Activated CD4-positive, alpha-beta memory T cell treated with anti-CD3 and anti-CD28 coated beads for 36 hours (primary cell): ENCODE data around the gene COL4A2. TPM values are rescaled to one million over a fixed set of nuclear protein-coding genes. Genes with fewer than 3 reads are reported as not detected.
"Not testable (repeated sequence)": the region's sequence is repeated elsewhere in the genome, so short reads cannot be mapped to it uniquely, and the experiment has no call there.

Experiments
- CTCF ChIA-PET: fragments of 350-600 bp; sonication (Branson Sonifier 250); formaldehyde crosslinking; loops from one replicate; lab custom pipeline; 2021; ENCODE audit warnings: antibody characterized with exemption, inconsistent platforms; lab: Charles Lee
- POLR2A ChIA-PET: fragments of 350-600 bp; sonication (Branson Sonifier 250); formaldehyde crosslinking; loops from one replicate; lab custom pipeline; 2021; ENCODE audit warnings: antibody characterized with exemption; lab: Charles Lee
- DNase-seq: peaks from one replicate; pipeline ENCODE4 v3.0.0-alpha.2; 2020
- H3K27ac Mint-ChIP-seq: one replicate; pipeline ENCODE4 v1.8.0; 2021; ENCODE audit warnings: mixed read lengths
- H3K27me3 Mint-ChIP-seq: one replicate; pipeline ENCODE4 v1.8.0; 2021; ENCODE audit warnings: mixed read lengths
- H3K36me3 Mint-ChIP-seq: one replicate; pipeline ENCODE4 v1.8.0; 2021; ENCODE audit warnings: mixed read lengths
- H3K4me1 Mint-ChIP-seq: one replicate; pipeline ENCODE4 v1.8.0; 2021; ENCODE audit warnings: low read depth, mixed read lengths
- H3K4me3 Mint-ChIP-seq: one replicate; pipeline ENCODE4 v1.8.0; 2021; ENCODE audit warnings: mild to moderate bottlenecking, mixed read lengths
- H3K9me3 Mint-ChIP-seq: one replicate; pipeline ENCODE4 v1.8.0; 2021; ENCODE audit warnings: mixed read lengths
- intact Hi-C: fragments of 100-400 bp; cut with micrococcal nuclease; formaldehyde crosslinking; loops from one replicate; pipeline ENCODE4 v1.15.1; 2023
- total RNA-seq, 2 experiments: library from RNA; stranded (reverse); gene quantifications; one replicate each; pipeline ENCODE4 v1.2.3, GENCODE V29; 2021

Gene COL4A2
- total RNA-seq, 2 experiments from 2014 or later: not detected

- POLR2A ChIA-PET: no interaction called here
- no peaks in the 10 kb centered on the region for H3K36me3 Mint-ChIP-seq
- H3K27me3 Mint-ChIP-seq: no peaks in the 10 kb centered on the region
- H3K9me3 Mint-ChIP-seq: no peaks in the 10 kb centered on the region
- no peak overlapping the region for H3K4me3 Mint-ChIP-seq
- peaks cover 24% of the 10 kb centered on the region for H3K4me1 Mint-ChIP-seq
- CTCF ChIA-PET: no interaction called here
- DNase-seq: no peak
- intact Hi-C loops: no loop called here
- no peak overlapping the region for H3K27ac Mint-ChIP-seq
These were observed 216.1 kb downstream of the COL4A2 start for GRCh38 chr13:110523180-110523579.

GRCh38 chr13:110523838-110524540, 216.9 kb downstream of the COL4A2 start:
- intact Hi-C loops: no loop called here

GRCh38 chr13:110524541-110525257, 217.6 kb downstream of the COL4A2 start:
- H3K27me3 Mint-ChIP-seq: no peaks in the 10 kb centered on the region
- H3K36me3 Mint-ChIP-seq: no peaks in the 10 kb centered on the region
- CTCF ChIA-PET: no interaction called here
- H3K9me3 Mint-ChIP-seq: no peaks in the 10 kb centered on the region
- no peak overlapping the region for H3K4me3 Mint-ChIP-seq
- POLR2A ChIA-PET: no interaction called here
- no peak overlapping the region for H3K27ac Mint-ChIP-seq
- DNase-seq: peak; percentile 25
- H3K4me1 Mint-ChIP-seq: peaks cover 24% of the 10 kb centered on the region
- intact Hi-C loops: no loop called here

More at GRCh38 chr13:110523838-110524540, 216.9 kb downstream of the COL4A2 start:
- POLR2A ChIA-PET: no interaction called here
- Mint-ChIP-seq H3K9me3 (no peaks in the 10 kb centered on the region), H3K27me3 (no peaks in the 10 kb centered on the region), H3K4me1 (peaks cover 24% of the 10 kb centered on the region), H3K36me3 (no peaks in the 10 kb centered on the region), H3K4me3 (no peak overlapping the region), H3K27ac (no peak overlapping the region)
- CTCF ChIA-PET: no interaction called here
- no peak for DNase-seq

GRCh38 chr13:110525328-110526319, 218.5 kb downstream of the COL4A2 start:
- Mint-ChIP-seq H3K36me3 (no peaks in the 10 kb centered on the region), H3K9me3 (no peaks in the 10 kb centered on the region), H3K27me3 (no peaks in the 10 kb centered on the region), H3K4me3 (no peak overlapping the region), H3K27ac (no peak overlapping the region), H3K4me1 (peaks cover 24% of the 10 kb centered on the region)
- DNase-seq: peak; percentile 24
- ChIA-PET CTCF (no interaction called here), POLR2A (no interaction called here)
- intact Hi-C loops: no loop called here

GRCh38 chr13:110528371-110528770, 221.3 kb downstream of the COL4A2 start:
- H3K27ac Mint-ChIP-seq: no peak overlapping the region
- no peak overlapping the region for H3K4me3 Mint-ChIP-seq
- peaks cover 24% of the 10 kb centered on the region for H3K4me1 Mint-ChIP-seq
- DNase-seq: no peak
- POLR2A ChIA-PET: no interaction called here
- intact Hi-C loops: no loop called here
- H3K27me3 Mint-ChIP-seq: no peaks in the 10 kb centered on the region
- H3K9me3 Mint-ChIP-seq: no peaks in the 10 kb centered on the region
- no peaks in the 10 kb centered on the region for H3K36me3 Mint-ChIP-seq
- CTCF ChIA-PET: interaction anchor here (0.6 to 1.8 kb wide), 2 partner anchors 8 to 73 kb away, joined by 3 to 4 read pairs; no protein-coding TSS in a partner anchor

- Mint-ChIP-seq H3K9me3 (no peaks in the 10 kb centered on the region), H3K27ac (no peak overlapping the region), H3K36me3 (no peaks in the 10 kb centered on the region), H3K4me1 (peaks cover 24% of the 10 kb centered on the region), H3K27me3 (no peaks in the 10 kb centered on the region), H3K4me3 (no peak overlapping the region)
- intact Hi-C loops: no loop called here
- DNase-seq: no peak
- CTCF ChIA-PET: interaction anchor here (0.6 to 1.8 kb wide), 2 partner anchors 7 to 74 kb away, joined by 3 to 4 read pairs; no protein-coding TSS in a partner anchor
- POLR2A ChIA-PET: no interaction called here
These were observed 221.8 kb downstream of the COL4A2 start for GRCh38 chr13:110528911-110529310.

GRCh38 chr13:110529522-110530311, 222.6 kb downstream of the COL4A2 start:
- peaks cover 16% of the 10 kb centered on the region for H3K4me1 Mint-ChIP-seq
- ChIA-PET POLR2A (no interaction called here), CTCF (interaction anchor here (1.8 kb wide), 1 partner anchor 74 kb away, joined by 4 read pairs; no protein-coding TSS in a partner anchor)
- H3K36me3 Mint-ChIP-seq: no peaks in the 10 kb centered on the region
- H3K27me3 Mint-ChIP-seq: no peaks in the 10 kb centered on the region
- DNase-seq: no peak
- intact Hi-C loops: no loop called here
- no peak overlapping the region for H3K4me3 Mint-ChIP-seq
- H3K9me3 Mint-ChIP-seq: no peaks in the 10 kb centered on the region
- H3K27ac Mint-ChIP-seq: no peak overlapping the region

GRCh38 chr13:110531100-110531499, 224.0 kb downstream of the COL4A2 start:
- H3K4me3 Mint-ChIP-seq: no peak overlapping the region
- ChIA-PET POLR2A (no interaction called here), CTCF (no interaction called here)
- H3K27me3 Mint-ChIP-seq: no peaks in the 10 kb centered on the region
- no peaks in the 10 kb centered on the region for H3K9me3 Mint-ChIP-seq
- H3K36me3 Mint-ChIP-seq: no peaks in the 10 kb centered on the region
- H3K27ac Mint-ChIP-seq: no peak overlapping the region
- peaks cover 2% of the 10 kb centered on the region for H3K4me1 Mint-ChIP-seq
- DNase-seq: no peak
- intact Hi-C loops: no loop called here

- Mint-ChIP-seq H3K4me3 (no peak overlapping the region), H3K4me1 (no peaks in the 10 kb centered on the region), H3K27ac (no peak overlapping the region), H3K36me3 (no peaks in the 10 kb centered on the region), H3K9me3 (no peaks in the 10 kb centered on the region), H3K27me3 (no peaks in the 10 kb centered on the region)
- no peak for DNase-seq
- POLR2A ChIA-PET: no interaction called here
- CTCF ChIA-PET: no interaction called here
- intact Hi-C loops: no loop called here
These were observed 224.6 kb downstream of the COL4A2 start for GRCh38 chr13:110531671-110532083.

GRCh38 chr13:110532258-110532657, 225.2 kb downstream of the COL4A2 start:
- H3K36me3 Mint-ChIP-seq, DNase-seq, POLR2A ChIA-PET, H3K4me1 Mint-ChIP-seq, H3K27ac Mint-ChIP-seq, H3K4me3 Mint-ChIP-seq, H3K9me3 Mint-ChIP-seq, intact Hi-C loops, CTCF ChIA-PET, H3K27me3 Mint-ChIP-seq: not testable (repeated sequence)
